Fibroblast of villous mesenchyme (primary cell): Measurements from ENCODE around the gene CNTNAP2. TPM values are rescaled to one million over a fixed set of nuclear protein-coding genes. Genes with fewer than 3 reads are reported as not detected.

ENCODE experiments used
- DNase-seq: peaks from one replicate; pipeline ENCODE4 v3.0.0-alpha.2; 2010; ENCODE audit warnings: low read depth
- H3K4me3 ChIP-seq: 2 replicates; pipeline ENCODE4 v1.5.1; 2011; ENCODE audit warnings: low read depth, mild to moderate bottlenecking, low read length
- total RNA-seq: library from RNA; depleted of rRNA; stranded (reverse); fragments of >200 nt; gene quantifications from 2 replicates; pipeline ENCODE4 v1.2.3, GENCODE V29; 2012
- TF ChIP-seq, protein P1 (sequence below): IDR thresholded peaks from 2 replicates; pipeline ENCODE4 v1.5.1; 2012; ENCODE audit warnings: low read depth, mild to moderate bottlenecking, low read length; ENCODE audit not compliant: insufficient read depth

Gene CNTNAP2
- total RNA-seq, 1 donor, result not detected

DNA sequence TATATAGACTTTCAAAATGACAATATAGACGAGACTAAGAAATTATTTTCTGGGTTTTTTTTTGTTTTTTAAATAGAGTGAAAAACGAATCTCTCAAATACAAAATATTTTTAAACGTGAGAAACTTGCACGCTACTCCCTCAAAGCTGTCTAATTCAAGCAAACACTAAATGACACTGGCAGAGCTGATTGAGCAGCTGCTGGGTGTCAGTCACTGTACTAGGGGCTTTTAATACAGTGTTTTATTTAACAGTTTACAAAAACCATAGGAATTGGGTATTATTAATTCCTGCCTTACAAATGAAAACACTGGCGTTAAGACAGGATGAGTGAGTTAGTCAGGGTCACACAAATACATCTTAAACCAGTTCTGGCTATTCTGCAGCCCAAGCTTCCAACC, 1264.3 kb downstream of the CNTNAP2 start:
- no peak overlapping the region for H3K4me3 ChIP-seq
- TF ChIP-seq, protein P1, sequence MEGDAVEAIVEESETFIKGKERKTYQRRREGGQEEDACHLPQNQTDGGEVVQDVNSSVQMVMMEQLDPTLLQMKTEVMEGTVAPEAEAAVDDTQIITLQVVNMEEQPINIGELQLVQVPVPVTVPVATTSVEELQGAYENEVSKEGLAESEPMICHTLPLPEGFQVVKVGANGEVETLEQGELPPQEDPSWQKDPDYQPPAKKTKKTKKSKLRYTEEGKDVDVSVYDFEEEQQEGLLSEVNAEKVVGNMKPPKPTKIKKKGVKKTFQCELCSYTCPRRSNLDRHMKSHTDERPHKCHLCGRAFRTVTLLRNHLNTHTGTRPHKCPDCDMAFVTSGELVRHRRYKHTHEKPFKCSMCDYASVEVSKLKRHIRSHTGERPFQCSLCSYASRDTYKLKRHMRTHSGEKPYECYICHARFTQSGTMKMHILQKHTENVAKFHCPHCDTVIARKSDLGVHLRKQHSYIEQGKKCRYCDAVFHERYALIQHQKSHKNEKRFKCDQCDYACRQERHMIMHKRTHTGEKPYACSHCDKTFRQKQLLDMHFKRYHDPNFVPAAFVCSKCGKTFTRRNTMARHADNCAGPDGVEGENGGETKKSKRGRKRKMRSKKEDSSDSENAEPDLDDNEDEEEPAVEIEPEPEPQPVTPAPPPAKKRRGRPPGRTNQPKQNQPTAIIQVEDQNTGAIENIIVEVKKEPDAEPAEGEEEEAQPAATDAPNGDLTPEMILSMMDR, result no peak
- DNase-seq, result no peak

DNA sequence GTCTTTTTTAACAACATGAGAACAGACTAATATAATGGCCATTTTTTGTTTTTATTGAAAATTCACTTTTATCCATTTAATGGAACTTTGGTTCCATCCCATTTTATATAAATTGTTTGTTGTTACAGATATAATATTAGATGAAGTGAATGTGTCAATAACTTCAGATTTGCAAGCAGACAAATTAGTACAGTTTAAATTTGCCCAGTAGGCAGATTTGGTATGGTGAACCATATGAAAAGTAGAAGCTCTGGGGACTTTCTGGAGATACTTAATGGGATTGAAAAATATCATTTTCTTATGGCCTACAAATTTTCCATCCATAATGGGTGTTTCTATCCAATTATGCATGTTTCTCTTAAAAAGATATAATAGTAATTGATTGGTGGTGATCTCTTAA, 1277.7 kb downstream of the CNTNAP2 start:
- H3K4me3 ChIP-seq, result no peak overlapping the region
- TF ChIP-seq, protein P1, result no peak
- DNase-seq, result no peak

DNA sequence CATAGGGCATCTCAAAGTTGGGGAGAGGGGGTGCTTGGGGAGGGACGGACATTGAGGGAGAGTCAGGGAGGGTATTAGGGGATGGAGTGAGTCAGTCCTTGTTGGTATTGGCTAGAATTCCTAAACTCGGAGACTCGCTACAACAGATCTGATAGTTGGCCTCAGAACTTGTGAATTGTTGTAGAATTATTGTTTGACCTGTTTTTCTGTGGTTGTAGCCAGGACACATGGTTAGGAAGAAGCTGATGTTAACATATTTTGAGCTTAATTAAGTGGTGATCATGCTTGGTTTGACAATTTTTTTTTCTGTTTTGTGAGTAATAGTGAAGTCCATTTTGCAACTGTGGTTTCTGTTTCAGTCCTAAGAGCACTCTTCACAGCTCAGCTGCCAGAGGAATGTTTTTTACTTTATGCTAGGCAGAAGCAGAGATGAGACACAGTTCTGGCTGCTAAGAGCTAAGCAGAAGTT, 1283.7 kb downstream of the CNTNAP2 start:
- TF ChIP-seq, protein P1, result no peak
- H3K4me3 ChIP-seq, result no peak overlapping the region
- DNase-seq, result no peak

DNA sequence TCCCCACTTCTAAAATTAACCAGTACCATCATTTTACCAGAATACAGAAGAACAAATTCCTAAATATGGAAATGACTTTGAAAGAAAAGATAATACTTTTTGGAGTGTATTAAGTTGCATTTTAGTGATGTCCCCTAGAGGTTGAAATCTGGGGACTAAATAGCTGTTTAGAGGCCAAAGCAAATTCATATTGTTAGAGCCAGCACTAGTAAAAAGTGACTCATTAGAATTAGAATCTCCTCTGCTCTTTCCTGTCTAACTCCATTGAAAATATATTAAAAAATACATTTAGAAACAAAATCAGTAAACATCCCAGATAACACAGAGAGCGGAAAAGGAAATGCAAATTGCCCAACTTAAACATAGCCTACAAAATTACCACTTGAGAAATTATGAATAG, 1284.3 kb downstream of the CNTNAP2 start:
- no peak for DNase-seq
- no peak overlapping the region for H3K4me3 ChIP-seq
- TF ChIP-seq, protein P1, result no peak

DNA sequence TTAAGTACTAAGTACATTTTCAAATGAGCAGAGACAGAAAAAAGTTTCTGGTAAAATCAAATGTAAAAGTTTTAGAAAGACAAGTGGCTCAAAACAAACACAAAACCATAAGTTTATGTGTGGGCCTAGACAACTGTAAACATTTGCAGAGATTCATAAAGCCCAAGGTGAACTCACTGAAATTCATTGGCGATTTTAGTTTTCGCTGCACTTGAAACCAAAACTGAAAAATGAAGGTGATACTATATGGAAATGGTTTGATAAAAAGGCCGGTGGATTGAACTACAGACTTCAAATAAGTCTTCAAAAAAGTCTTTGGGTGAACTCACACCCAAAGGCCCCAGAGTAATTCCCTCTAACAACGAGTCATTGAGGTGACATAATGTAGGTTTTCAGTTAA, 1289.0 kb downstream of the CNTNAP2 start:
- DNase-seq, result no peak
- TF ChIP-seq, protein P1, result no peak
- H3K4me3 ChIP-seq, result no peak overlapping the region

DNA sequence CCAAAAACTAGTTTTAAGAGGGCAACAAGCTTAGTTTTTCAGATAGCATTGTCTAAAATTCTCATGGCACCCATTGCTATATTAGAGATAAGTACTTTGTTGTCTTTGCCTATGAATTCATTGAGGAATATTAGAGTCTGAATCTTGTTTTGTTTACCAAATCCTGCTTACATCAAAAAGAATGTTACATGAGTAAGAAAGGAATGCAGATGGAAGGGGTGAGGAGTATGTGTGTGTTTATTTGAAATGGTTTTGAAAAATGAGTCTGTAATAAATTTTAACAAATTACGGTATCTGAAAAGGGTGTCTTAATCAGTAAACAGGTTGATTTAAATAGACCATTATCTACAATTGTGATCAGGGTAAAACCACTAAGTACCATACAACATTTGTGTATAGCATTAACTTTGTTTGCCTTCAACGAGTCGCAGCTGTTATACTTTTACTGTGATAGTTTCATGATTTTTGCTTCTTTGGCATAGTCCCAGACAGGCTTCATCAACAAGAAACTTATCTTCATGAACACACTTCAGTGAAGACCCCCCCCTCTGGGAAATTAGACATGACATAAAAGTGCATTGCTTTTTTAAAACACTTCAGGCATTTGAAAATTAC, 1290.0 kb downstream of the CNTNAP2 start:
- peak; percentile 22 for DNase-seq
- H3K4me3 ChIP-seq, result no peak overlapping the region
- TF ChIP-seq, protein P1, result no peak

DNA sequence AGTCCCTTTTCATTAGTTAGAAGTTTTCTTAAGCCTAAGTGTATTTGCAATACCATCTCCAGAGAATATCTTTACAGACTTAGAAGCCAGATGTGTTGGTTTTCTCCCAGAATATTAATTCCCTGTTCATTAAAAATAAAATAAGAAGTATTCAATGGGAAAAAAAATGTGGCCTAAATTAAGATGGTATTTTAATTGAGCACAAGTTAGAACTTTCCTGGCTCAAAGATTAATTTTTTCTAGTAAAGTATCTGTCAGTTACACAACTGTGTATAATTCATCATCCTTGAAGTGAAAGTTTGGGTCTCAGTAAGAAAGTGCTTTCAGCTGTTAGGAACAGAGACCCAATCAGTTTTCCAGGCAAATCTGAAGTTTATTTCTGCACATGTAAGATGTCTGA, 1294.5 kb downstream of the CNTNAP2 start:
- TF ChIP-seq, protein P1, result no peak
- DNase-seq, result no peak

More for the DNA sequence above, 1294.5 kb downstream of the CNTNAP2 start:
- no peak overlapping the region for H3K4me3 ChIP-seq
